ENCODE measurements around the gene RABGAP1L.

GRCh38 chr1:174660476-174660875 is 501.2 kb downstream of the RABGAP1L start:
- TF ChIP-seq, protein P1, sequence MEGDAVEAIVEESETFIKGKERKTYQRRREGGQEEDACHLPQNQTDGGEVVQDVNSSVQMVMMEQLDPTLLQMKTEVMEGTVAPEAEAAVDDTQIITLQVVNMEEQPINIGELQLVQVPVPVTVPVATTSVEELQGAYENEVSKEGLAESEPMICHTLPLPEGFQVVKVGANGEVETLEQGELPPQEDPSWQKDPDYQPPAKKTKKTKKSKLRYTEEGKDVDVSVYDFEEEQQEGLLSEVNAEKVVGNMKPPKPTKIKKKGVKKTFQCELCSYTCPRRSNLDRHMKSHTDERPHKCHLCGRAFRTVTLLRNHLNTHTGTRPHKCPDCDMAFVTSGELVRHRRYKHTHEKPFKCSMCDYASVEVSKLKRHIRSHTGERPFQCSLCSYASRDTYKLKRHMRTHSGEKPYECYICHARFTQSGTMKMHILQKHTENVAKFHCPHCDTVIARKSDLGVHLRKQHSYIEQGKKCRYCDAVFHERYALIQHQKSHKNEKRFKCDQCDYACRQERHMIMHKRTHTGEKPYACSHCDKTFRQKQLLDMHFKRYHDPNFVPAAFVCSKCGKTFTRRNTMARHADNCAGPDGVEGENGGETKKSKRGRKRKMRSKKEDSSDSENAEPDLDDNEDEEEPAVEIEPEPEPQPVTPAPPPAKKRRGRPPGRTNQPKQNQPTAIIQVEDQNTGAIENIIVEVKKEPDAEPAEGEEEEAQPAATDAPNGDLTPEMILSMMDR (conservative IDR thresholded peaks at IDR 0.05; ENCODE audit: low read depth, low read length), result no peak
- no peak for TF ChIP-seq RAD21 (IDR thresholded peaks at IDR 0.05; ENCODE audit: low read length)
- no peak for TF ChIP-seq POLR2A (IDR thresholded peaks at IDR 0.05; ENCODE audit: low read depth, low read length)
- no peak for TF ChIP-seq RCOR1 (IDR thresholded peaks at IDR 0.05; ENCODE audit: insufficient replicate concordance, low read length)
- no peak for TF ChIP-seq USF2 (IDR thresholded peaks at IDR 0.05; ENCODE audit: low read depth, low read length)
- TF ChIP-seq MAZ (IDR thresholded peaks at IDR 0.05; ENCODE audit: borderline replicate concordance, low read depth, low read length), result no peak
- no peak for TF ChIP-seq CHD1 (IDR thresholded peaks at IDR 0.05; ENCODE audit: low read depth, low read length)
- TF ChIP-seq RFX5 (IDR thresholded peaks at IDR 0.05; ENCODE audit: low read depth, low read length), result no peak
- no peak for TF ChIP-seq BHLHE40 (IDR thresholded peaks at IDR 0.05; ENCODE audit: low read depth, low read length)
- no peak for TF ChIP-seq MAFK (IDR thresholded peaks at IDR 0.05; ENCODE audit: low read depth, low read length)
- TF ChIP-seq ELK1 (IDR thresholded peaks at IDR 0.05; ENCODE audit: borderline replicate concordance, low read depth, low read length), result no peak
- no peak for TF ChIP-seq FOS (IDR thresholded peaks at IDR 0.05; ENCODE audit: low read depth, low read length)
- TF ChIP-seq SMC3 (IDR thresholded peaks at IDR 0.05; ENCODE audit: low read depth, low read length), result no peak
- TF ChIP-seq CEBPB (IDR thresholded peaks at IDR 0.05; ENCODE audit: low read depth, low read length), result no peak
